Measurements from ENCODE around the gene HSPA12A. TPM values are rescaled to one million over a fixed set of nuclear protein-coding genes. Genes with fewer than 3 reads are reported as not detected.

Gene HSPA12A
- total RNA-seq, 1 donor from 2014 or later = 7.9 TPM

- Histone ChIP-seq H3K4me2 (ENCODE audit: low read length) (no peak overlapping the region), H3K27ac (ENCODE audit: low read depth, low read length) (no peak overlapping the region), H3K4me1 (ENCODE audit: insufficient read depth, low read length) (no peaks in the 10 kb centered on the region), H4K20me1 (ENCODE audit: insufficient read depth, low read length) (no peaks in the 10 kb centered on the region), H3K27me3 (ENCODE audit: insufficient read depth, low read length) (no peaks in the 10 kb centered on the region), H3K4me3 (ENCODE audit: insufficient read depth, low read depth, low read length) (no peak overlapping the region), H3K9ac (ENCODE audit: low read length) (no peak overlapping the region), H2AFZ (ENCODE audit: low read depth, low read length) (no peak overlapping the region), H3K79me2 (ENCODE audit: insufficient read depth, low read length) (no peaks in the 10 kb centered on the region), H3K9me3 (ENCODE audit: insufficient read depth, low read depth, low read length) (no peaks in the 10 kb centered on the region), H3K36me3 (ENCODE audit: insufficient read depth, low read length) (no peaks in the 10 kb centered on the region)
- no peaks in the 10 kb centered on the region for H3K36me3 Mint-ChIP-seq (ENCODE audit: low read depth, unreplicated experiment)
- peaks cover 7% of the 10 kb centered on the region for H3K27me3 Mint-ChIP-seq (ENCODE audit: low read depth, unreplicated experiment)
- no peaks in the 10 kb centered on the region for H3K9me3 Mint-ChIP-seq (ENCODE audit: unreplicated experiment)
- H3K27ac Mint-ChIP-seq (ENCODE audit: unreplicated experiment) = no peak overlapping the region
- TF ChIP-seq EZH2 (IDR thresholded peaks at IDR 0.05; ENCODE audit: insufficient read depth, low read length) = no peak
- TF ChIP-seq, protein P1, sequence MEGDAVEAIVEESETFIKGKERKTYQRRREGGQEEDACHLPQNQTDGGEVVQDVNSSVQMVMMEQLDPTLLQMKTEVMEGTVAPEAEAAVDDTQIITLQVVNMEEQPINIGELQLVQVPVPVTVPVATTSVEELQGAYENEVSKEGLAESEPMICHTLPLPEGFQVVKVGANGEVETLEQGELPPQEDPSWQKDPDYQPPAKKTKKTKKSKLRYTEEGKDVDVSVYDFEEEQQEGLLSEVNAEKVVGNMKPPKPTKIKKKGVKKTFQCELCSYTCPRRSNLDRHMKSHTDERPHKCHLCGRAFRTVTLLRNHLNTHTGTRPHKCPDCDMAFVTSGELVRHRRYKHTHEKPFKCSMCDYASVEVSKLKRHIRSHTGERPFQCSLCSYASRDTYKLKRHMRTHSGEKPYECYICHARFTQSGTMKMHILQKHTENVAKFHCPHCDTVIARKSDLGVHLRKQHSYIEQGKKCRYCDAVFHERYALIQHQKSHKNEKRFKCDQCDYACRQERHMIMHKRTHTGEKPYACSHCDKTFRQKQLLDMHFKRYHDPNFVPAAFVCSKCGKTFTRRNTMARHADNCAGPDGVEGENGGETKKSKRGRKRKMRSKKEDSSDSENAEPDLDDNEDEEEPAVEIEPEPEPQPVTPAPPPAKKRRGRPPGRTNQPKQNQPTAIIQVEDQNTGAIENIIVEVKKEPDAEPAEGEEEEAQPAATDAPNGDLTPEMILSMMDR (IDR thresholded peaks at IDR 0.05; ENCODE audit: insufficient read depth, low read depth, low read length) = no peak
- DNase-seq (ENCODE audit: low read depth) (no peak), FAIRE-seq (no peak)
- H3K4me3 Mint-ChIP-seq (ENCODE audit: unreplicated experiment) = no peak overlapping the region
- H3K4me1 Mint-ChIP-seq (ENCODE audit: low read depth, unreplicated experiment) = no peaks in the 10 kb centered on the region
Measured at GRCh38 chr10:116659049-116659670, 83.2 kb downstream of the HSPA12A start.

DNA sequence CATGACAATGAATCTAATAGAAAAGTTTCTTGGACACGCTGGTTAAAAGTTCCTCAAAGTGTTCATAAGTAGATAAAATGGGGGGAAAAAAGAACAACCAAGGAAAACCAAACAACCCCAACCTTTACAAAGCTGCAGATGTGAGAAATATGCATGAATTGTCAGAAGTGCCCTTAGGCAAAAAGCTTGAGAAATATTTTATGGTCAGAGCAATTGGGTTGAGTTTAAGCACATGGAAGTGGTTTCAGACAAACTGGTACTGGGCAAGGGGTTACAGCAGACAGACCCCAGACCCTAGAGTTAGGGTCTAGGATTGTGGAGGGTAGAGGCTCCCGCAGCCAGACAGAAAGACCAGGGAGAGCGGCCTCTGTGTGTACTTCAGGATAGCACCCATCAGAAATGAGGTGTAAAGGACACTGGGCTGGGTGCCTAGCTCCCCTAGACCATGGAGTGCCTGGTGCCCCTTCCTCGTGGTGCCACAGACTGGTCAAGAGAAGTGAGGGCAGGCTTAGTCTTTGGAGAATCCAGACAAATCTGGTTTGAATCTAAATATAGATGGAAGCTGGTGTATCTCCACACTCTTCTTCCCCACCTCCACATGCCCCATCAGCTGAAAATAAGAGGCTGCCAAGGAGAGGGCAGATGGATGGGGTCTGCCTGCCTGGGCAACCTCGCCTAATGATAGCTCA, 84.4 kb downstream of the HSPA12A start:
- Mint-ChIP-seq H3K27ac (ENCODE audit: unreplicated experiment) (no peak overlapping the region), H3K27me3 (ENCODE audit: low read depth, unreplicated experiment) (peaks cover 7% of the 10 kb centered on the region), H3K4me1 (ENCODE audit: low read depth, unreplicated experiment) (no peaks in the 10 kb centered on the region), H3K36me3 (ENCODE audit: low read depth, unreplicated experiment) (no peaks in the 10 kb centered on the region), H3K4me3 (ENCODE audit: unreplicated experiment) (no peak overlapping the region), H3K9me3 (ENCODE audit: unreplicated experiment) (no peaks in the 10 kb centered on the region)
- Histone ChIP-seq H3K4me2 (ENCODE audit: low read length) (no peak overlapping the region), H3K4me1 (ENCODE audit: insufficient read depth, low read length) (no peaks in the 10 kb centered on the region), H3K9ac (ENCODE audit: low read length) (no peak overlapping the region), H3K27ac (ENCODE audit: low read depth, low read length) (no peak overlapping the region), H3K9me3 (ENCODE audit: insufficient read depth, low read depth, low read length) (no peaks in the 10 kb centered on the region), H3K79me2 (ENCODE audit: insufficient read depth, low read length) (no peaks in the 10 kb centered on the region), H4K20me1 (ENCODE audit: insufficient read depth, low read length) (no peaks in the 10 kb centered on the region), H3K27me3 (ENCODE audit: insufficient read depth, low read length) (no peaks in the 10 kb centered on the region), H2AFZ (ENCODE audit: low read depth, low read length) (no peak overlapping the region), H3K36me3 (ENCODE audit: insufficient read depth, low read length) (no peaks in the 10 kb centered on the region), H3K4me3 (ENCODE audit: insufficient read depth, low read depth, low read length) (no peak overlapping the region)
- FAIRE-seq (no peak), DNase-seq (ENCODE audit: low read depth) (no peak)
- TF ChIP-seq, protein P1 (IDR thresholded peaks at IDR 0.05; ENCODE audit: insufficient read depth, low read depth, low read length) = no peak
- no peak for TF ChIP-seq EZH2 (IDR thresholded peaks at IDR 0.05; ENCODE audit: insufficient read depth, low read length)

DNA sequence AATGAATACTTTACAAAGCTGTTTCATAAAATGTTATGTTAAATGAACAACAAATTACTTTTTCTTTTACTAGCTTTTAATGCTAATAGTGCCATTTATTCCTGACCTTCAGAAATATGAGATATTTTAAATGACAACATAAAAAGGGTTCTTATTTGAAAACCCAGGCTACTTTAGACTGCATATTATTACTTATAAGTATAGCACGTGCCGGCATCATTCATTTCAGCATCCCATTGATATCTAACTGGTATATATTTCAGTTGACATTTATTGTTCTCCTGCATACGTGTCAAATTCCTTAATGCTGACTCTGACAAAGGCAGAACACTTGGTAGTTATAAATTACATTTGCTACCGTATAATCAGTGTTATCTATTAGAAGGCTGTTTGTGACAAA, 86.3 kb downstream of the HSPA12A start:
- no peak for FAIRE-seq
- H3K4me1 ChIP-seq (ENCODE audit: insufficient read depth, low read length) = no peaks in the 10 kb centered on the region
- Mint-ChIP-seq H3K27ac (ENCODE audit: unreplicated experiment) (no peak overlapping the region), H3K4me3 (ENCODE audit: unreplicated experiment) (no peak overlapping the region), H3K27me3 (ENCODE audit: low read depth, unreplicated experiment) (peaks cover 7% of the 10 kb centered on the region), H3K36me3 (ENCODE audit: low read depth, unreplicated experiment) (no peaks in the 10 kb centered on the region), H3K9me3 (ENCODE audit: unreplicated experiment) (peaks cover 2% of the 10 kb centered on the region), H3K4me1 (ENCODE audit: low read depth, unreplicated experiment) (no peaks in the 10 kb centered on the region)
- no peak overlapping the region for H3K4me2 ChIP-seq (ENCODE audit: low read length)
- no peaks in the 10 kb centered on the region for H3K9me3 ChIP-seq (ENCODE audit: insufficient read depth, low read depth, low read length)
- H3K9ac ChIP-seq (ENCODE audit: low read length) = no peak overlapping the region
- no peak overlapping the region for H3K27ac ChIP-seq (ENCODE audit: low read depth, low read length)
- DNase-seq (ENCODE audit: low read depth) = no peak
- H3K36me3 ChIP-seq (ENCODE audit: insufficient read depth, low read length) = no peaks in the 10 kb centered on the region
- no peak overlapping the region for H3K4me3 ChIP-seq (ENCODE audit: insufficient read depth, low read depth, low read length)
- H4K20me1 ChIP-seq (ENCODE audit: insufficient read depth, low read length) = no peaks in the 10 kb centered on the region
- TF ChIP-seq, protein P1 (IDR thresholded peaks at IDR 0.05; ENCODE audit: insufficient read depth, low read depth, low read length) = no peak
- TF ChIP-seq EZH2 (IDR thresholded peaks at IDR 0.05; ENCODE audit: insufficient read depth, low read length) = no peak
- H3K27me3 ChIP-seq (ENCODE audit: insufficient read depth, low read length) = no peaks in the 10 kb centered on the region
- H3K79me2 ChIP-seq (ENCODE audit: insufficient read depth, low read length) = no peaks in the 10 kb centered on the region
- no peak overlapping the region for H2AFZ ChIP-seq (ENCODE audit: low read depth, low read length)
